Measurements from ENCODE around the gene GULP1.

DNA sequence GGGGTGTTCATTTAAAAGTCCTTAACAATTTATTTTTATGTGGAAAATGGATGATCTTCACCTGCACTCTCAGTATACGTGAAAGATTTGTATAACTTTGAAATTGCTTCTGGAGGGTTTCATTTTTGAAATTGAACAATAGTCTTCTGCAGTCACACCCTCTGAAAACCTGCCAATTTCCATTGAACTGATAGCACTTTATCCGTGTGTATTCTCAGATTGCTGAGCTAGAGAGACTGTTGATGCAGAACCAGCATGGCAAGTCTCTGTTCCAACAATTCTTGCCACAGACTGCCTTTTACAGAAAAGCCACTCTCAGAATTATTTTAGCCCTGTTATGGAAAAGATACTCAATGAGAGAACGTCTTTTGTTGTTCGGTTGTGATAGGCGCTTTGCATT lies 6.6 kb upstream of the GULP1 start:
- TF ChIP-seq, protein P1, sequence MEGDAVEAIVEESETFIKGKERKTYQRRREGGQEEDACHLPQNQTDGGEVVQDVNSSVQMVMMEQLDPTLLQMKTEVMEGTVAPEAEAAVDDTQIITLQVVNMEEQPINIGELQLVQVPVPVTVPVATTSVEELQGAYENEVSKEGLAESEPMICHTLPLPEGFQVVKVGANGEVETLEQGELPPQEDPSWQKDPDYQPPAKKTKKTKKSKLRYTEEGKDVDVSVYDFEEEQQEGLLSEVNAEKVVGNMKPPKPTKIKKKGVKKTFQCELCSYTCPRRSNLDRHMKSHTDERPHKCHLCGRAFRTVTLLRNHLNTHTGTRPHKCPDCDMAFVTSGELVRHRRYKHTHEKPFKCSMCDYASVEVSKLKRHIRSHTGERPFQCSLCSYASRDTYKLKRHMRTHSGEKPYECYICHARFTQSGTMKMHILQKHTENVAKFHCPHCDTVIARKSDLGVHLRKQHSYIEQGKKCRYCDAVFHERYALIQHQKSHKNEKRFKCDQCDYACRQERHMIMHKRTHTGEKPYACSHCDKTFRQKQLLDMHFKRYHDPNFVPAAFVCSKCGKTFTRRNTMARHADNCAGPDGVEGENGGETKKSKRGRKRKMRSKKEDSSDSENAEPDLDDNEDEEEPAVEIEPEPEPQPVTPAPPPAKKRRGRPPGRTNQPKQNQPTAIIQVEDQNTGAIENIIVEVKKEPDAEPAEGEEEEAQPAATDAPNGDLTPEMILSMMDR (IDR thresholded peaks at IDR 0.05) = no peak
- no peak for TF ChIP-seq POLR2AphosphoS5 (IDR thresholded peaks at IDR 0.05; ENCODE audit: insufficient read depth in 1 of 2, low read depth in 1 of 2)
- TF ChIP-seq POLR2A (IDR thresholded peaks at IDR 0.05) = no peak

Data from vagina (tissue), 2 donors.